C4-2B (cell line): ENCODE data around the gene NLGN1.

Experiments
- CTCF ChIP-seq: fragments of 450-650 bp; conservative IDR thresholded peaks from 2 replicates; pipeline ENCODE4 v1.5.1; 2017; ENCODE audit warnings: mild to moderate bottlenecking
- ZFX ChIP-seq: fragments of 450-650 bp; IDR thresholded peaks from 2 replicates; pipeline ENCODE4 v1.6.1; 2017

- TF ChIP-seq CTCF (no peak), ZFX (no peak)
Observed at GRCh38 chr3:173755161-173755560, 357.6 kb downstream of the NLGN1 start.
